ENCODE measurements around the gene RIOX2.
"Not testable (repeated sequence)": the region's sequence is repeated elsewhere in the genome, so short reads cannot be mapped to it uniquely, and the experiment has no call there.

RIOX2 gene

DNA sequence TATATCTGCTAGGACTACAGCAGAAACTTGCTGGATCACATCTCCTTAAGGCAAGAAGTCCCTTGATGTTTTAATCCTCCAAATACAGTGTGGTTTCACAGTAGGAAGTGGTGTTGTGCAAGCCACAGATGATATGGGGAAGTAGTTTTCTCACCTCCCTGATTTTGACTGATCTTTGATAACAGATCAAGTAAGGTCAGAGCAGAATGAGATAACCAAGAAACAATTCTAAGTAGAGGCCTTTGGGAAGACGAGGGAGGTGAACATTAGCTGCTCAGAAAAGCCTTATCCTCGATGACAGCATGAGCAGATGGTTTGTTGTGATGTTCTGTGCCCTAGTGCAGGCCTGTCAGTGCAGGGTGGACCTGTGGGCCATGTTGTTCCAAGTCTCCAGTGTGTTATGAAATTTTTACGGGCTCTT is 61.3 kb downstream of the RIOX2 start:
- no peak overlapping the region for H2BK120ac ChIP-seq (ENCODE audit: low read depth, low read length)
- H3K79me1 ChIP-seq (ENCODE audit: low read depth, low read length) = no peaks in the 10 kb centered on the region
- H3K4me3 ChIP-seq (ENCODE audit: low read length in 2 of 2) = no peak overlapping the region
- no peak overlapping the region for H2BK12ac ChIP-seq (ENCODE audit: low read length)
- WGBS, 2 donors (ENCODE audit: extremely low coverage in 2 of 2, insufficient read length in 2 of 2, insufficient replicate concordance in 1 of 2) = no CpG with 5 or more reads among the region's 3 CpGs
- no peak overlapping the region for H3K18ac ChIP-seq (ENCODE audit: low read length)
- no peak overlapping the region for H2BK5ac ChIP-seq (ENCODE audit: low read length)
- H3K4ac ChIP-seq (ENCODE audit: low read length) = no peak overlapping the region
- H4K8ac ChIP-seq (ENCODE audit: low read depth, low read length) = no peak overlapping the region
- no peaks in the 10 kb centered on the region for H3K27me3 ChIP-seq (ENCODE audit: control insufficient read depth in 3 of 3, insufficient read depth in 3 of 3, low read depth in 1 of 3, low read length in 3 of 3)
- H3K9me3 ChIP-seq (replicated peaks in 1 of 2; ENCODE audit: control insufficient read depth in 2 of 2, insufficient read depth in 1 of 2, low read depth in 1 of 2, low read length in 2 of 2) = no peaks in the 10 kb centered on the region
- H3K14ac ChIP-seq (ENCODE audit: low read length) = no peak overlapping the region
- no peak overlapping the region for H3K23ac ChIP-seq (ENCODE audit: low read depth, low read length, poor library complexity)
- no peaks in the 10 kb centered on the region for H3K4me1 ChIP-seq (ENCODE audit: control insufficient read depth in 2 of 2, insufficient read depth in 1 of 2, low read depth in 1 of 2, low read length in 2 of 2)
- H3K36me3 ChIP-seq (replicated peaks in 1 of 2; ENCODE audit: control insufficient read depth in 2 of 2, insufficient read depth in 2 of 2, low read length in 2 of 2) = peaks cover 0 to 13% of the 10 kb centered on the region in 2 donors
- no peak overlapping the region for H2AK5ac ChIP-seq (ENCODE audit: low read depth, low read length)
- no peak overlapping the region for H3K4me2 ChIP-seq (ENCODE audit: insufficient read depth, low read length, poor library complexity, severe bottlenecking)
- DNase-seq (ENCODE audit: low spot score) = no peak
- no peak overlapping the region for H4K91ac ChIP-seq (ENCODE audit: low read depth, low read length, poor library complexity)
- H3K27ac ChIP-seq (replicated peaks; ENCODE audit: low read length) = no peak overlapping the region
- no peak overlapping the region for H3K9ac ChIP-seq (ENCODE audit: low read depth, low read length, poor library complexity)
- H2BK15ac ChIP-seq (ENCODE audit: low read length) = no peak overlapping the region
- H2AFZ ChIP-seq (ENCODE audit: low read length) = no peak overlapping the region

DNA sequence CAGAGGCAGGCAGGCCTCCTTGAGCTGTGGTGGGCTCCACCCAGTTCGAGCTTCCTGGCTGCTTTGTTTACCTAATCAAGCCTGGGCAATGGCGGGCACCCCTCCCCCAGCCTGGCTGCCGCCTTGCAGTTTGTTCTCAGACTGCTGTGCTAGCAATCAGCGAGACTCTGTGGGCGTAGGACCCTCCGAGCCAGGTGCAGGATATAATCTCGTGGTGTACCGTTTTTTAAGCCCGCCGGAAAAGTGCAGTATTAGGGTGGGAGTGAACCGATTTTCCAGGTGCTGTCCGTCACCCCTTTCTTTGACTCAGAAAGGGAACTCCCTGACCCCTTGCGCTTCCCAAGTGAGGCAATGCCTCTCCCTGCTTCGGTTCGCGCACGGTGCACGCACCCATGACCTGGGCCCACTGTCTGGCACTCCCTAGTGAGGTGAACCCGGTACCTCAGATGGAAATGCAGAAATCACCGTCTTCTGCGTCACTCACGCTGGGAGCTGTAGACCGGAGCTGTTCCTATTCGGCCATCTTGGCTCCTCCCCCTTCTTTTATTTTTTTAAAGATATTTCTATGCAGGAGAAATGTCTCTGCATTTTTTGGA is 61.9 kb downstream of the RIOX2 start:
- H3K9ac ChIP-seq (ENCODE audit: low read depth, low read length, poor library complexity); H3K9me3 ChIP-seq (replicated peaks in 1 of 2; ENCODE audit: control insufficient read depth in 2 of 2, insufficient read depth in 1 of 2, low read depth in 1 of 2, low read length in 2 of 2); H3K23ac ChIP-seq (ENCODE audit: low read depth, low read length, poor library complexity); H3K4ac ChIP-seq (ENCODE audit: low read length); H3K4me3 ChIP-seq (ENCODE audit: low read length in 2 of 2); H4K8ac ChIP-seq (ENCODE audit: low read depth, low read length); H3K18ac ChIP-seq (ENCODE audit: low read length); H2BK5ac ChIP-seq (ENCODE audit: low read length); DNase-seq (ENCODE audit: low spot score); H3K36me3 ChIP-seq (replicated peaks in 1 of 2; ENCODE audit: control insufficient read depth in 2 of 2, insufficient read depth in 2 of 2, low read length in 2 of 2); H3K14ac ChIP-seq (ENCODE audit: low read length); H3K27ac ChIP-seq (replicated peaks; ENCODE audit: low read length); H3K4me1 ChIP-seq (ENCODE audit: control insufficient read depth in 2 of 2, insufficient read depth in 1 of 2, low read depth in 1 of 2, low read length in 2 of 2); H4K91ac ChIP-seq (ENCODE audit: low read depth, low read length, poor library complexity); H3K27me3 ChIP-seq (ENCODE audit: control insufficient read depth in 3 of 3, insufficient read depth in 3 of 3, low read depth in 1 of 3, low read length in 3 of 3); H2BK12ac ChIP-seq (ENCODE audit: low read length); H2BK120ac ChIP-seq (ENCODE audit: low read depth, low read length); H3K4me2 ChIP-seq (ENCODE audit: insufficient read depth, low read length, poor library complexity, severe bottlenecking); H2AK5ac ChIP-seq (ENCODE audit: low read depth, low read length); H2BK15ac ChIP-seq (ENCODE audit: low read length); H3K79me1 ChIP-seq (ENCODE audit: low read depth, low read length): not testable (repeated sequence)
- no CpG with 5 or more reads among the region's 24 CpGs for WGBS, 2 donors (ENCODE audit: extremely low coverage in 2 of 2, insufficient read length in 2 of 2, insufficient replicate concordance in 1 of 2)
- H2AFZ ChIP-seq (ENCODE audit: low read length) = peak overlapping the region; percentile 64

DNA sequence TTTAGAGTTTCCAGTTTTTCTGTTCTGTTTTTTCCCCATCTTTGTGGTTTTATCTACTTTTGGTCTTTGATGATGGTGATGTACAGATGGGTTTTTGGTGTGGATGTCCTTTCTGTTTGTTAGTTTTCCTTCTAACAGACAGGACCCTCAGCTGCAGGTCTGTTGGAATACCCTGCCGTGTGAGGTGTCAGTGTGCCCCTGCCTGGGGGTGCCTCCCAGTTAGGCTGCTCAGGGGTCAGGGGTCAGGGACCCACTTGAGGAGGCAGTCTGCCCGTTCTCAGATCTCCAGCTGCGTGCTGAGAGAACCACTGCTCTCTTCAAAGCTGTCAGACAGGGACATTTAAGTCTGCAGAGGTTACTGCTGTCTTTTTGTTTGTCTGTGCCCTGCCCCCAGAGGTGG is 62.4 kb downstream of the RIOX2 start:
- H3K9me3 ChIP-seq (replicated peaks in 1 of 2; ENCODE audit: control insufficient read depth in 2 of 2, insufficient read depth in 1 of 2, low read depth in 1 of 2, low read length in 2 of 2); H3K4me1 ChIP-seq (ENCODE audit: control insufficient read depth in 2 of 2, insufficient read depth in 1 of 2, low read depth in 1 of 2, low read length in 2 of 2); H3K79me1 ChIP-seq (ENCODE audit: low read depth, low read length); H2BK12ac ChIP-seq (ENCODE audit: low read length); H2AFZ ChIP-seq (ENCODE audit: low read length); H3K27ac ChIP-seq (replicated peaks; ENCODE audit: low read length); H3K27me3 ChIP-seq (ENCODE audit: control insufficient read depth in 3 of 3, insufficient read depth in 3 of 3, low read depth in 1 of 3, low read length in 3 of 3); H4K91ac ChIP-seq (ENCODE audit: low read depth, low read length, poor library complexity); H3K4ac ChIP-seq (ENCODE audit: low read length); H2BK15ac ChIP-seq (ENCODE audit: low read length); H3K18ac ChIP-seq (ENCODE audit: low read length); H3K9ac ChIP-seq (ENCODE audit: low read depth, low read length, poor library complexity); H2BK5ac ChIP-seq (ENCODE audit: low read length); H3K4me2 ChIP-seq (ENCODE audit: insufficient read depth, low read length, poor library complexity, severe bottlenecking); H4K8ac ChIP-seq (ENCODE audit: low read depth, low read length); DNase-seq (ENCODE audit: low spot score); H2AK5ac ChIP-seq (ENCODE audit: low read depth, low read length); H2BK120ac ChIP-seq (ENCODE audit: low read depth, low read length); H3K14ac ChIP-seq (ENCODE audit: low read length); H3K23ac ChIP-seq (ENCODE audit: low read depth, low read length, poor library complexity); H3K36me3 ChIP-seq (replicated peaks in 1 of 2; ENCODE audit: control insufficient read depth in 2 of 2, insufficient read depth in 2 of 2, low read length in 2 of 2); H3K4me3 ChIP-seq (ENCODE audit: low read length in 2 of 2): not testable (repeated sequence)
- no CpG with 5 or more reads among the region's 3 CpGs for WGBS, 2 donors (ENCODE audit: extremely low coverage in 2 of 2, insufficient read length in 2 of 2, insufficient replicate concordance in 1 of 2)

DNA sequence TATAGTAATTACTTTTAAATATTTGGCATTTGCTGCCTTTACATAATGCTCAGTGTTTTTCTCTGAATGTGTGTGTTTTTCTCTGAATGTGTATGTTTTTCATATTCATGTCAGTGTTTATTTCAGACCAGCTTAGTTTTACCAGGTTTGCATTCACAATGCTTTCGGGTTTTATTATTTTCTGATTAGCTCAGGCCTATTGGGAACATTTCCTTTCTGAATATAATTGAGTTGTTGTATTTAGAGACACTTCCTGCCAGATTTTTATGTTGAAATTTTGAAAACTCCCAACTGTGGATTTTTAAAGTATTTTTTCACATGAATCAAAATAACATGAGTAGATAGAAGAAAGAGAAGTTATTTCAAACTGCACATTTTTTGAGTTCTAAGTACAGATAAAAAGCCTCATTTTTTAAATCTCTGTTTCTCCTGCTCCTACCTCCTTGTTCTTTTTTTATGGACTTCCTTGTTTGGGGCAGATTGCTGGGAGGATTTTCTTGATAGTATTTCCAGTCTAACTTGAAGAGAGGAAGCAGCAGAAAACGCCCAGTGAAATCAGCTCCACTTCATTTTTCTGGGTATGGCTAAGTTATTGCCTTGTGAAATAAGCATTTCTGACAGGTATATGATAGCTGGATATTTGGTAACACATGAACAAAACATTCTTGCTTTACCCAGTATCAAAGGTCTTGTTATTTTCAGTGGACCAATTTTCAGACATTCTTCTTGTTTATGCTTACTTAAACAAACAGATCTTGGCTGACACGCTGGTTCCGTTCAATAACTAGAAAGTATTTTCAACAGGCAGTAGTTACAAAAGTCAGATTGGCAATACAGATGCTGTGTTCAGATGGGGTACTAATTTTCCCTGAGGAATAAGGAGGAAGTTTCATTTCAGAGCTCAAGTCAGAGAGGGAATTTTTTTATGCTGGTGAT is 70.7 kb downstream of the RIOX2 start:
- H3K4me2 ChIP-seq (ENCODE audit: insufficient read depth, low read length, poor library complexity, severe bottlenecking) = no peak overlapping the region
- no CpG with 5 or more reads among the region's 4 CpGs for WGBS, 2 donors (ENCODE audit: extremely low coverage in 2 of 2, insufficient read length in 2 of 2, insufficient replicate concordance in 1 of 2)
- no peaks in the 10 kb centered on the region for H3K27me3 ChIP-seq (ENCODE audit: control insufficient read depth in 3 of 3, insufficient read depth in 3 of 3, low read depth in 1 of 3, low read length in 3 of 3)
- no peak overlapping the region for H2BK15ac ChIP-seq (ENCODE audit: low read length)
- no peak for DNase-seq (ENCODE audit: low spot score)
- no peak overlapping the region for H2BK12ac ChIP-seq (ENCODE audit: low read length)
- H3K79me1 ChIP-seq (ENCODE audit: low read depth, low read length) = no peaks in the 10 kb centered on the region
- H3K18ac ChIP-seq (ENCODE audit: low read length) = no peak overlapping the region
- H2BK120ac ChIP-seq (ENCODE audit: low read depth, low read length) = no peak overlapping the region
- H3K4me1 ChIP-seq (ENCODE audit: control insufficient read depth in 2 of 2, insufficient read depth in 1 of 2, low read depth in 1 of 2, low read length in 2 of 2) = no peaks in the 10 kb centered on the region
- H3K9ac ChIP-seq (ENCODE audit: low read depth, low read length, poor library complexity) = no peak overlapping the region
- H3K36me3 ChIP-seq (replicated peaks in 1 of 2; ENCODE audit: control insufficient read depth in 2 of 2, insufficient read depth in 2 of 2, low read length in 2 of 2) = no peaks in the 10 kb centered on the region
- no peak overlapping the region for H2AK5ac ChIP-seq (ENCODE audit: low read depth, low read length)
- H3K23ac ChIP-seq (ENCODE audit: low read depth, low read length, poor library complexity) = no peak overlapping the region
- H2BK5ac ChIP-seq (ENCODE audit: low read length) = no peak overlapping the region
- no peak overlapping the region for H3K27ac ChIP-seq (replicated peaks; ENCODE audit: low read length)
- no peak overlapping the region for H4K8ac ChIP-seq (ENCODE audit: low read depth, low read length)
- no peak overlapping the region for H2AFZ ChIP-seq (ENCODE audit: low read length)
- no peak overlapping the region for H4K91ac ChIP-seq (ENCODE audit: low read depth, low read length, poor library complexity)
- no peak overlapping the region for H3K4ac ChIP-seq (ENCODE audit: low read length)
- no peak overlapping the region for H3K14ac ChIP-seq (ENCODE audit: low read length)
- no peaks in the 10 kb centered on the region for H3K9me3 ChIP-seq (replicated peaks in 1 of 2; ENCODE audit: control insufficient read depth in 2 of 2, insufficient read depth in 1 of 2, low read depth in 1 of 2, low read length in 2 of 2)
- no peak overlapping the region for H3K4me3 ChIP-seq (ENCODE audit: low read length in 2 of 2)
